H4 (cell line): Measurements from ENCODE around the gene SYT5. TPM values are rescaled to one million over a fixed set of nuclear protein-coding genes. Genes with fewer than 3 reads are reported as not detected.

ENCODE experiments used
- DNase-seq: peaks from one replicate; pipeline ENCODE4 v3.0.0-alpha.2; 2015; ENCODE audit warnings: low spot score
- total RNA-seq: library from RNA; depleted of rRNA; stranded (reverse); fragments of >200 nt; shearing (Covaris generic); gene quantifications from 2 replicates; pipeline ENCODE4 v1.2.3, GENCODE V29; 2014; rRNA removed

The SYT5 gene
- total RNA-seq, 1 experiment from 2014 or later: not detected

- DNase-seq: no peak
Observed at GRCh38 chr19:55147545-55148251, 32.4 kb downstream of the SYT5 start.

- DNase-seq: peak; percentile 95
Observed at GRCh38 chr19:55146705-55147273, 33.3 kb downstream of the SYT5 start.

GRCh38 chr19:55146078-55146704 is 33.9 kb downstream of the SYT5 start:
- peak; percentile 83 for DNase-seq

- DNase-seq: no peak
Observed at GRCh38 chr19:55145232-55145631, 34.9 kb downstream of the SYT5 start.

GRCh38 chr19:55141696-55142095 is 38.4 kb downstream of the SYT5 start:
- no peak for DNase-seq

- no peak for DNase-seq
Observed at GRCh38 chr19:55137915-55138314, 42.2 kb downstream of the SYT5 start.

GRCh38 chr19:55136399-55137102 is 43.5 kb downstream of the SYT5 start:
- peak; percentile 23 for DNase-seq

GRCh38 chr19:55134736-55135135 is 45.4 kb downstream of the SYT5 start:
- DNase-seq: no peak

- no peak for DNase-seq
Observed at GRCh38 chr19:55133639-55134444, 46.2 kb downstream of the SYT5 start.

- DNase-seq: no peak
Observed at GRCh38 chr19:55132453-55133129, 47.5 kb downstream of the SYT5 start.

GRCh38 chr19:55131421-55131820 is 48.7 kb downstream of the SYT5 start:
- no peak for DNase-seq

Other genes with a start within 250 kb of the SYT5 start
- gene NLRP7, start 232.8 kb downstream of the SYT5 start, total RNA-seq: not detected in 2 replicates
- gene NLRP2, start 213.9 kb downstream of the SYT5 start, total RNA-seq: 0.56 TPM in 1 of 2 replicates, not detected in the other
- not detected in 2 replicates for gene GP6, start 142.0 kb downstream of the SYT5 start, total RNA-seq
- 18.1 and 43.0 TPM in 2 replicates for gene RDH13, start 117.1 kb downstream of the SYT5 start, total RNA-seq
- gene EPS8L1, start 104.4 kb downstream of the SYT5 start, total RNA-seq: 2.2 and 4.3 TPM in 2 replicates
- gene PPP1R12C, start 62.7 kb downstream of the SYT5 start, total RNA-seq: 18.0 and 26.4 TPM in 2 replicates
- gene TNNT1, start 31.1 kb downstream of the SYT5 start, total RNA-seq: 300 and 334 TPM in 2 replicates
- not detected in 2 replicates for gene TNNI3, start 22.6 kb downstream of the SYT5 start, total RNA-seq
- 7.0 and 10.1 TPM in 2 replicates for gene DNAAF3, start 13.7 kb downstream of the SYT5 start, total RNA-seq
- gene PTPRH, start 29.2 kb upstream of the SYT5 start, total RNA-seq: 3.8 and 5.5 TPM in 2 replicates
- 0.81 TPM in 1 of 2 replicates, not detected in the other for gene TMEM86B, start 48.5 kb upstream of the SYT5 start, total RNA-seq
- 29.7 and 31.8 TPM in 2 replicates for gene PPP6R1, start 78.7 kb upstream of the SYT5 start, total RNA-seq
- gene HSPBP1, start 99.8 kb upstream of the SYT5 start, total RNA-seq: 57.7 and 65.2 TPM in 2 replicates
- gene BRSK1, start 103.7 kb upstream of the SYT5 start, total RNA-seq: 4.6 and 13.1 TPM in 2 replicates
- gene TMEM150B, start 145.1 kb upstream of the SYT5 start, total RNA-seq: not detected in 2 replicates
- gene KMT5C, start 159.6 kb upstream of the SYT5 start, total RNA-seq: 5.4 and 7.9 TPM in 2 replicates
- 0.95 TPM in 1 of 2 replicates, not detected in the other for gene COX6B2, start 174.4 kb upstream of the SYT5 start, total RNA-seq
- not detected in 2 replicates for gene GARIN5B, start 183.0 kb upstream of the SYT5 start, total RNA-seq
- gene IL11, start 190.2 kb upstream of the SYT5 start, total RNA-seq: 1.4 and 1.8 TPM in 2 replicates
- gene TMEM190, start 196.5 kb upstream of the SYT5 start, total RNA-seq: not detected in 2 replicates
- not detected in 2 replicates for gene TMEM238, start 204.0 kb upstream of the SYT5 start, total RNA-seq
- 1,100 and 1,282 TPM in 2 replicates for gene RPL28, start 205.6 kb upstream of the SYT5 start, total RNA-seq
- gene UBE2S, start 227.5 kb upstream of the SYT5 start, total RNA-seq: 284 and 324 TPM in 2 replicates